HFFc6 (cell line): ENCODE data around the gene CADM1. TPM values are rescaled to one million over a fixed set of nuclear protein-coding genes. Genes with fewer than 3 reads are reported as not detected.

Source experiments
- DNase-seq: peaks from one replicate; pipeline ENCODE4 v3.0.0-alpha.2; 2018
- H3K27ac Mint-ChIP-seq: 2 replicates; pipeline ENCODE4 v1.8.0; 2020; ENCODE audit warnings: mild to moderate bottlenecking, mixed read lengths
- H3K27me3 Mint-ChIP-seq: 2 replicates; pipeline ENCODE4 v1.8.0; 2021; ENCODE audit warnings: mild to moderate bottlenecking, moderate library complexity, mixed read lengths; ENCODE audit not compliant: insufficient read depth
- H3K36me3 Mint-ChIP-seq: 2 replicates; pipeline ENCODE4 v1.8.0; 2021; ENCODE audit warnings: low read depth, mixed read lengths
- H3K4me1 Mint-ChIP-seq: 2 replicates; pipeline ENCODE4 v1.8.0; 2020; ENCODE audit warnings: low read depth, mixed read lengths
- H3K4me3 Mint-ChIP-seq: 2 replicates; pipeline ENCODE4 v1.8.0; 2020; ENCODE audit warnings: mild to moderate bottlenecking, moderate library complexity, mixed read lengths
- H3K9me3 Mint-ChIP-seq: 2 replicates; pipeline ENCODE4 v1.8.0; 2020; ENCODE audit warnings: mild to moderate bottlenecking, mixed read lengths
- CTCF ChIP-seq: fragments of 200-600 bp; sonication (generic); IDR thresholded peaks from 2 replicates; pipeline ENCODE4 v1.5.0; 2021; ENCODE audit warnings: antibody characterized with exemption, mild to moderate bottlenecking
- total RNA-seq, 6 experiments: library from RNA; stranded (reverse); fragmentation: NEBNext Ultra II Directional; extraction: Animal tissue kit (Norgen Biotek cat#: 25700); gene quantifications; 2 replicates in 1 of 6; 3 replicates in 5 of 6; pipeline ENCODE4 v1.2.3, GENCODE V29; 2021

The CADM1 gene
- total RNA-seq, 6 experiments from 2014 or later, result not detected

DNA sequence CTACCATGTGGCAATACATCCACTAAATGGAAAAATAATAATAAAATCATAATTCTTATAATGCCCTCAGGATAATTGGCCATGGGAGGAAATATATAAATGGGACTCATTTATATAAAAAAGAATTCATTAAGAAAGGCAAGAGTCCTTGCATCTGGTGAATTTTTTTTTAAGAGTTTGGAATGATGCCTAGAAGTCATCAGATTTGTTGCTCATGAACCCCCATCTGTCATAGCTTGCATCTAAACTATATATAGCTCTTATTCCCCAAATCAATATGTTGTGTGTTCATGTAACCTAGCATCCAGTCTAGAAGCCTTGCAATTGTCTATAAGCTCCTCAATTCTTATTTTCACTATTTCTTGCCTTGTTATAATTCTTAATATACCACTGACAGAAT lies 75.9 kb downstream of the CADM1 start:
- no peaks in the 10 kb centered on the region for H3K36me3 Mint-ChIP-seq
- H3K27ac Mint-ChIP-seq, result no peak overlapping the region
- peaks cover 49% of the 10 kb centered on the region for H3K9me3 Mint-ChIP-seq
- DNase-seq, result no peak
- H3K27me3 Mint-ChIP-seq, result peaks cover 2% of the 10 kb centered on the region; the same call in 1 of the 2 replicates
- H3K4me3 Mint-ChIP-seq, result no peak overlapping the region
- H3K4me1 Mint-ChIP-seq, result no peaks in the 10 kb centered on the region
- no peak for TF ChIP-seq CTCF

- Mint-ChIP-seq H3K4me1 (no peaks in the 10 kb centered on the region), H3K36me3 (no peaks in the 10 kb centered on the region), H3K4me3 (no peak overlapping the region), H3K27me3 (no peaks in the 10 kb centered on the region), H3K27ac (no peak overlapping the region), H3K9me3 (peaks cover 48% of the 10 kb centered on the region)
- TF ChIP-seq CTCF, result no peak
- DNase-seq, result no peak
Measured at GRCh38 chr11:115425816-115426215, 78.4 kb downstream of the CADM1 start.

DNA sequence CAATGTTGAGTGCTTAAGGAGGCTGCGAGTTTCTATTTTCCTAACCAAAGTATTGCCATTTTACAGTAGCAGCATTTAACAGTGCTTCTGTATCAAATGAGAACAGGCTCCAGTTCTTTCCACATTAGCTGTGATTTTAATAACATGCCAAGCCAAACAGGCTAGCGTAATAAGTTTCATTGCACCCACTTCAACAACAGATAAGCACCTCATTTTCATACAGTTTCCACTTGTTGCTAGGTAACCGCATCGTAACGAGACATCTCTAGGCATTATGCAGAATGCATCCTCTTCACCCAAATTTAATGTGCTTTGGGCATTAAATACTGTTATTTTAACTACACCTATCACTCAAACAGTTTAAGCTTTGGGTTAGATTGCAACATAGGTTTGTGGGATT lies 79.0 kb downstream of the CADM1 start:
- no peak for DNase-seq
- no peaks in the 10 kb centered on the region for H3K27me3 Mint-ChIP-seq
- no peak overlapping the region for H3K4me3 Mint-ChIP-seq
- H3K36me3 Mint-ChIP-seq, result no peaks in the 10 kb centered on the region
- no peak for TF ChIP-seq CTCF
- H3K9me3 Mint-ChIP-seq, result peaks cover 50% of the 10 kb centered on the region
- no peaks in the 10 kb centered on the region for H3K4me1 Mint-ChIP-seq
- H3K27ac Mint-ChIP-seq, result no peak overlapping the region

DNA sequence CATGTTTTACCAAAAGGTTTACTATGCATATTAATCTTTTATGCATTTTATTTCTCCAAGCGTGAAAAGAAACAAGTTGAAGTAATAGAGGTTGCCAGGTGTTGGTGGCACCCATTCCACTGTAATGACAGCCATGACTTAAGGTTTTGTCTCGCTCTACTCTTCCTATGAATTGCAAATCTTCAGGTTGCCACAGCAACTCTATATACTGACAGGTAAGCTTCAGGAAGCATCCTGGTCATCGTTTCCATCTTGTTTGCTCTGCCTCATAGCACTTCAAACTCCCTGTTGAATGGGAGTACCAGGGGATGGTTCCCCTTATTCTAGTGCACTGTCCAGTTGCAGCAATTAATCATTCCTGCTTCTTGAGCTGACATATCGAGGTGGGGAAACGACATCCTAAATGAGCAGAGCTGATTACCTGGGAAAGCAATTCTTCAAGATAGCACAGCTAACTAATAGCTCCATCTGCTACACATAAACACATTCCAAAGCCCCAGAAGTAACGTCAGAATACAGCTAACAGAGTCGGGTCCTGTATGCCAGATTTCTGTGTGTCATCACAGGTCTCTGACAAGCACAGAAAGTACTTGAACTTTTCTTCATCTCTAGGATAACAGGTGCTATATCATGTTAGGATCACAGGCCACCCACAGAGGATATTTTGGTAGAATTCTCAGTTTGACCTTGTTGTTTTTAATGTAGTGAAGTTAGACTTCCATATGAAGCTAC lies 80.3 kb downstream of the CADM1 start:
- DNase-seq, result no peak
- Mint-ChIP-seq H3K9me3 (peaks cover 58% of the 10 kb centered on the region), H3K4me1 (no peaks in the 10 kb centered on the region), H3K4me3 (no peak overlapping the region), H3K36me3 (no peaks in the 10 kb centered on the region), H3K27ac (no peak overlapping the region), H3K27me3 (no peaks in the 10 kb centered on the region)
- TF ChIP-seq CTCF, result no peak

DNA sequence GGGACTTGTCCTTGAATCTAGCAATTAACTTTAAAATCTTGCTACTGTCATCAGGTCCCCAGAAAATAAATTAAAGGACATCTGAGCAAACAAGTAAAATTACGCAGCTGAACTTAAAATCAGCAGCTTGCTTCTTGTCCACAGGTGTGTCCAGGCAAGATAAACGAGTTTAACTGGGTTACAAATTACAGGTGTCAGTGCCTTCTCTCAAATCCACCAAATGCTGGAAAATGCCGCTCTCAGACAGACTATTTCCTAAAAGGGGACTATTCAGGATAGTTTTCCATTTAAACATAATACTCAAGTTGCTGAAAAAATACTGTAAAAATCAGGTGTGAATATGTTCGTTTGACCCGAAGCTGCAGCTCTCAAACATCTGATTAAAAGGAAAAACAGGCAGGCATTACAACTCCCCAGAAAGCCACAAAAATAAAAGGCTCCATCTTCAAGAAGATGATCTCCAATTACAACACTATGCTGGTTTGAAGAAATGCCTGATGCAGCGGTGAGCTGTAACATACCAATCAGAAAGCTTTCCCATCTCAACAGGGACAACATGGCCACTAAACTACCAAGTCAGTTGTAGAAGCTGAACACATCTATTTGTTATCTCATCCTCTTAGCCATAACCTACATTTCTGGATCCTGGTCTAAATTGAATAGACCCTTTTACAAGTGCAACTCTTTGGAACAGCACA lies 82.1 kb downstream of the CADM1 start:
- no peak overlapping the region for H3K4me3 Mint-ChIP-seq
- no peaks in the 10 kb centered on the region for H3K36me3 Mint-ChIP-seq
- H3K9me3 Mint-ChIP-seq, result peaks cover 59% of the 10 kb centered on the region
- no peaks in the 10 kb centered on the region for H3K4me1 Mint-ChIP-seq
- no peaks in the 10 kb centered on the region for H3K27me3 Mint-ChIP-seq
- no peak overlapping the region for H3K27ac Mint-ChIP-seq
- DNase-seq, result no peak
- TF ChIP-seq CTCF, result no peak
